Measurements from ENCODE around the gene NUDCD3. TPM values are rescaled to one million over a fixed set of nuclear protein-coding genes. Genes with fewer than 3 reads are reported as not detected.

NUDCD3 gene
- total RNA-seq, 1 experiment from 2014 or later, result 71.9 TPM

DNA sequence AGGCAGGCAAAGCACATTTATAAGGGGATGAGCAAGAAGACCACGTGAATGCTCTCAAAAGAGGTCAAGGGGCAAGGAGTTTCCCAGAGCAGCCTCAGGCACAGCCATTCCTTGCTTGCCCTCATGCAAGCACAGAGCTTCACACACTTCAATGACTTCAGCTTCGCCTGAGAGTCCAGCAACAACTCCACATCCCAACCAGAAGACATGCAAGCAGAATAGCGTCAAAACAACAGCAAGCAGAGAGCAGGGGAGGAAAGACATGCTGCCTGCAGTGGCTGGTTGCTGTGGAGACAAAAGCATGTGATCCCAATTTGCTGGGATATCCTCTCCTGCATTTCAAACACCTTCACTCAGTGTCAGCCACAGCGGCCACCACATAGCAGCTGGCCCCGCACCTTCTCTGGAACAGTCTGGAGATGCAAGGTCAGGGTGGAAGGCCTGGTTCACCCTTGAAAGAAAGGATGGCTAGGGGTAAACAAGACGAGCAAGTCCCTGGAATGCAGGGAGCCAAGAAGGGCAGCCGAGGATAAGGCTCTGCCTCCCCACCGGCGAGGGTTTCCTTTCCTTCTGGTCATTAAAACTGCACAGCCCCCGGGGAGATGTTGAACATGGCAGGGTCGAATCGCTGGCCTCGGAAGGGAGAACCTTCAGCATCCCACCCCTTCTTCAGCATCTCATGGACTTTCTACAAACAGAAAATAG lies 104.9 kb downstream of the NUDCD3 start:
- Histone ChIP-seq H2AFZ (ENCODE audit: low read length) (no peak overlapping the region), H2BK20ac (ENCODE audit: low read depth, low read length, poor library complexity, severe bottlenecking) (no peak overlapping the region), H3K27me3 (ENCODE audit: insufficient read depth, low read length) (no peaks in the 10 kb centered on the region), H2AK5ac (ENCODE audit: insufficient read length, low read length) (no peak overlapping the region), H3K18ac (ENCODE audit: insufficient read length, low read depth, low read length) (no peak overlapping the region), H4K20me1 (ENCODE audit: control insufficient read depth, insufficient read depth, insufficient read length) (no peaks in the 10 kb centered on the region), H3K23me2 (ENCODE audit: insufficient read length, low read depth, low read length, poor library complexity, severe bottlenecking) (no peaks in the 10 kb centered on the region), H2BK120ac (ENCODE audit: low read depth, low read length, poor library complexity, severe bottlenecking) (no peak overlapping the region), H3K14ac (ENCODE audit: insufficient read depth, low read length) (no peak overlapping the region), H2BK12ac (ENCODE audit: insufficient read length, low read depth, low read length) (no peak overlapping the region), H4K91ac (ENCODE audit: insufficient read length, low read depth, low read length) (no peak overlapping the region), H3K9me3 (ENCODE audit: control insufficient read depth, low read depth, low read length) (no peaks in the 10 kb centered on the region), H3K9ac (ENCODE audit: extremely low read depth, insufficient read length, low read length) (no peak overlapping the region), H3K4me1 (ENCODE audit: insufficient read depth, low read length) (no peaks in the 10 kb centered on the region), H2BK15ac (ENCODE audit: low read depth, low read length) (no peak overlapping the region), H3K4ac (ENCODE audit: low read depth, low read length) (no peak overlapping the region), H4K8ac (replicated peaks; ENCODE audit: insufficient read length, low read depth, low read length) (no peak overlapping the region), H3K79me2 (ENCODE audit: insufficient read depth, low read length) (no peaks in the 10 kb centered on the region), H3K56ac (ENCODE audit: insufficient read length, low read depth, low read length) (no peak overlapping the region), H3K23ac (ENCODE audit: insufficient read length, low read depth, low read length) (no peak overlapping the region), H4K5ac (ENCODE audit: insufficient read length, low read depth, low read length) (no peak overlapping the region), H3K79me1 (ENCODE audit: insufficient read depth, low read depth, low read length, poor library complexity, severe bottlenecking) (no peaks in the 10 kb centered on the region), H3K27ac (ENCODE audit: insufficient read length, low read depth, low read length) (no peak overlapping the region), H3K4me2 (ENCODE audit: insufficient read depth, insufficient read length, low read length) (no peak overlapping the region), H3T11ph (ENCODE audit: low read length) (no peak overlapping the region), H2BK5ac (ENCODE audit: insufficient read length, low read length) (no peak overlapping the region)
- Mint-ChIP-seq H3K9me3 (no peaks in the 10 kb centered on the region), H3K4me1 (no peaks in the 10 kb centered on the region), H3K27me3 (ENCODE audit: low read depth) (no peaks in the 10 kb centered on the region), H3K36me3 (ENCODE audit: insufficient read depth in 1 of 3, low read depth in 3 of 3) (peaks cover 6 to 33% (median 22%) of the 10 kb centered on the region in 3 experiments; a peak in 6 of 7 replicates), H3K4me3 (no peak overlapping the region), H3K27ac (no peak overlapping the region)
- peak; percentile 10 for DNase-seq
- no CpG with 5 or more reads among the region's 13 CpGs for WGBS (ENCODE audit: extremely low coverage, insufficient read length, low lambda C conversion rate)
- TF ChIP-seq, protein P1, sequence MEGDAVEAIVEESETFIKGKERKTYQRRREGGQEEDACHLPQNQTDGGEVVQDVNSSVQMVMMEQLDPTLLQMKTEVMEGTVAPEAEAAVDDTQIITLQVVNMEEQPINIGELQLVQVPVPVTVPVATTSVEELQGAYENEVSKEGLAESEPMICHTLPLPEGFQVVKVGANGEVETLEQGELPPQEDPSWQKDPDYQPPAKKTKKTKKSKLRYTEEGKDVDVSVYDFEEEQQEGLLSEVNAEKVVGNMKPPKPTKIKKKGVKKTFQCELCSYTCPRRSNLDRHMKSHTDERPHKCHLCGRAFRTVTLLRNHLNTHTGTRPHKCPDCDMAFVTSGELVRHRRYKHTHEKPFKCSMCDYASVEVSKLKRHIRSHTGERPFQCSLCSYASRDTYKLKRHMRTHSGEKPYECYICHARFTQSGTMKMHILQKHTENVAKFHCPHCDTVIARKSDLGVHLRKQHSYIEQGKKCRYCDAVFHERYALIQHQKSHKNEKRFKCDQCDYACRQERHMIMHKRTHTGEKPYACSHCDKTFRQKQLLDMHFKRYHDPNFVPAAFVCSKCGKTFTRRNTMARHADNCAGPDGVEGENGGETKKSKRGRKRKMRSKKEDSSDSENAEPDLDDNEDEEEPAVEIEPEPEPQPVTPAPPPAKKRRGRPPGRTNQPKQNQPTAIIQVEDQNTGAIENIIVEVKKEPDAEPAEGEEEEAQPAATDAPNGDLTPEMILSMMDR (conservative IDR thresholded peaks at IDR 0.05), result no peak

Measured in H9 (cell line).